K562 (cell line): ENCODE data around the gene UNC119.

Source experiments
- OTX1 ChIP-seq: fragments of 450-650 bp; formaldehyde crosslinking; IDR thresholded peaks from 2 replicates; pipeline ENCODE4 v1.4.0; 2022; ENCODE audit warnings: mild to moderate bottlenecking
- SNIP1 ChIP-seq: fragments of 450-650 bp; IDR thresholded peaks from 2 replicates; pipeline ENCODE4 v1.7.1; 2017; ENCODE audit warnings: low read depth, mild to moderate bottlenecking
- ZFX ChIP-seq: sonication (generic); formaldehyde crosslinking; IDR thresholded peaks from 2 replicates; pipeline ENCODE4 v1.8.0; 2022; ENCODE audit warnings: mild to moderate bottlenecking, missing genetic modification reagents, moderate library complexity

DNA sequence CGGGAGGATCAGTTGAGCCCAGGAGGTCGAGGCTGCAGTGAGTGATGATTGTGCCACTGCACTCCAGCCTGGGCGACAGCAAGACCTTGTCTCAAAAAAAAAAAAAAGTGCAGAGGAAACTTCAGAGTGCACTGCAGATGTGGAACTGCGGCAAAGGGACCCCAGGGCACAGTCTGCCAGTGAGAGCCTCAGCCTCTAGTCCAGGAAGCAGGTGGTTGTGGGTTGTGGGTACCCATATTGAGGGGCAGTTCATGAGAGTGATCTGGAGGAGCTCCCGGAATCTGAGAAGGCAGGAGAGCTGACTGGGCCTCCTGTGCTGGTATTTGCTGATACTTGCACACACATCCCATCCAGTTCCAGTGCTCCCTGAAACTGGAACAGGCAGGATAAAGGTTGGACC is 33.2 kb downstream of the UNC119 start:
- TF ChIP-seq SNIP1 (no peak), OTX1 (no peak), ZFX (CRISPR knock-in tag) (no peak)
